Astrocyte of the hippocampus (primary cell): ENCODE measurements around the gene RNF123.

Source experiments
- DNase-seq: peaks from one replicate; pipeline ENCODE4 v3.0.0; 2011; ENCODE audit warnings: low read depth, low spot score

RNF123 gene

GRCh38 chr3:49689046-49689907, at the start of gene RNF123, which contains the start of gene MST1:
TSS of gene RNF123 (plus strand) at chr3:49689557. CDS start at chr3:49691166, 1,609 bp downstream.
TSS of gene MST1 (minus strand) at chr3:49689474. CDS start at chr3:49688691, 783 bp downstream.
- peak; percentile 97 for DNase-seq

- DNase-seq = no peak
Observed at GRCh38 chr3:49641292-49641691, 48.1 kb upstream of the RNF123 start.

- no peak for DNase-seq
Observed at GRCh38 chr3:49641921-49642707, 47.2 kb upstream of the RNF123 start.

- DNase-seq = no peak
Observed at GRCh38 chr3:49642708-49643145, 46.6 kb upstream of the RNF123 start.

- no peak for DNase-seq
Observed at GRCh38 chr3:49644684-49645083, 44.7 kb upstream of the RNF123 start.

GRCh38 chr3:49646236-49646635, 43.1 kb upstream of the RNF123 start:
- DNase-seq = no peak

GRCh38 chr3:49647741-49648140, 41.6 kb upstream of the RNF123 start:
- DNase-seq = no peak

- DNase-seq = no peak
Observed at GRCh38 chr3:49648354-49649019, 40.9 kb upstream of the RNF123 start.

GRCh38 chr3:49649576-49649975, 39.8 kb upstream of the RNF123 start:
- DNase-seq = peak; percentile 43

- no peak for DNase-seq
Observed at GRCh38 chr3:49650177-49650576, 39.2 kb upstream of the RNF123 start.

GRCh38 chr3:49650637-49651036, 38.7 kb upstream of the RNF123 start:
- no peak for DNase-seq

- DNase-seq = no peak
Observed at GRCh38 chr3:49652218-49652902, 37.0 kb upstream of the RNF123 start.

GRCh38 chr3:49652903-49653415, 36.4 kb upstream of the RNF123 start:
- no peak for DNase-seq

GRCh38 chr3:49653621-49654020, 35.7 kb upstream of the RNF123 start:
- DNase-seq = no peak

GRCh38 chr3:49654176-49654825, 35.1 kb upstream of the RNF123 start:
- no peak for DNase-seq

GRCh38 chr3:49654955-49655556, 34.3 kb upstream of the RNF123 start:
- DNase-seq = no peak

GRCh38 chr3:49655731-49656285, 33.5 kb upstream of the RNF123 start:
- no peak for DNase-seq

GRCh38 chr3:49656541-49657112, 32.7 kb upstream of the RNF123 start:
- no peak for DNase-seq

- DNase-seq = no peak
Observed at GRCh38 chr3:49657208-49657915, 32.0 kb upstream of the RNF123 start.
